Keratinocyte (primary cell): ENCODE results near the gene ASH1L. TPM values are rescaled to one million over a fixed set of nuclear protein-coding genes. Genes with fewer than 3 reads are reported as not detected.

Source experiments
- DNase-seq: peaks from one replicate; pipeline ENCODE4 v3.0.0-alpha.2; 2011; ENCODE audit warnings: low read depth, missing footprints, low spot score
- FAIRE-seq: peaks from 2 replicates; lab custom pipeline; 2011; peaks lifted over from hg19 to GRCh38; lab: Jason Lieb, UNC
- H2AFZ ChIP-seq: 2 replicates; pipeline ENCODE4 v1.6.0; 2012; ENCODE audit warnings: low read length, control low read depth, inconsistent platforms; ENCODE audit not compliant: control insufficient read depth
- H3K27ac ChIP-seq: 2 replicates; pipeline ENCODE4 v1.5.1; 2011; ENCODE audit warnings: low read length; ENCODE audit not compliant: control insufficient read depth, insufficient read depth
- H3K27me3 ChIP-seq: 3 replicates; pipeline ENCODE4 v1.6.0; 2011; ENCODE audit warnings: low read length; ENCODE audit not compliant: control insufficient read depth, insufficient read depth; ENCODE audit errors: extremely low read depth
- H3K36me3 ChIP-seq, 2 experiments: 2 replicates in 1 of 2; 3 replicates in 1 of 2; pipeline ENCODE4 v1.5.1; 2011; ENCODE audit warnings: low read length in 2 of 2, mild to moderate bottlenecking in 1 of 2; ENCODE audit not compliant: control insufficient read depth in 2 of 2, insufficient read depth in 2 of 2; ENCODE audit errors: extremely low read depth in 1 of 2
- H3K4me1 ChIP-seq: 3 replicates; pipeline ENCODE4 v1.5.1; 2011; ENCODE audit warnings: low read length; ENCODE audit not compliant: control insufficient read depth, insufficient read depth; ENCODE audit errors: extremely low read depth
- H3K4me2 ChIP-seq: 3 replicates; pipeline ENCODE4 v1.6.0; 2011; ENCODE audit warnings: low read depth, low read length; ENCODE audit not compliant: control insufficient read depth, insufficient read depth; ENCODE audit errors: extremely low read depth
- H3K4me3 ChIP-seq, 3 experiments: fragments of 200-600 bp in 1 of 3; sonication (generic) in 1 of 3; 2 replicates in 2 of 3; 3 replicates in 1 of 3; pipeline ENCODE4 v1.5.1; 2011 to 2016; ENCODE audit warnings: low read length in 3 of 3, mild to moderate bottlenecking in 3 of 3, control low read depth in 2 of 3, inconsistent platforms in 1 of 3, low read depth in 1 of 3, mixed read lengths in 1 of 3, mixed run types in 1 of 3, moderate library complexity in 1 of 3; ENCODE audit not compliant: control insufficient read depth in 2 of 3, insufficient read depth in 2 of 3; ENCODE audit errors: extremely low read depth in 1 of 3
- H3K79me2 ChIP-seq: 2 replicates; pipeline ENCODE4 v1.6.0; 2012; ENCODE audit warnings: low read length; ENCODE audit not compliant: control insufficient read depth, insufficient read depth
- H3K9ac ChIP-seq: 3 replicates; pipeline ENCODE4 v1.6.0; 2011; ENCODE audit warnings: low read length; ENCODE audit not compliant: control insufficient read depth, insufficient read depth; ENCODE audit errors: extremely low read depth
- H3K9me1 ChIP-seq: 3 replicates; pipeline ENCODE4 v1.6.0; 2011; ENCODE audit warnings: low read length; ENCODE audit not compliant: control insufficient read depth, insufficient read depth; ENCODE audit errors: extremely low read depth
- H3K9me3 ChIP-seq: 2 replicates; pipeline ENCODE4 v1.5.1; 2012; ENCODE audit warnings: low read depth, low read length; ENCODE audit not compliant: control insufficient read depth
- H4K20me1 ChIP-seq: 3 replicates; pipeline ENCODE4 v1.6.0; 2011; ENCODE audit warnings: low read length; ENCODE audit not compliant: control insufficient read depth, insufficient read depth; ENCODE audit errors: extremely low read depth
- CTCF ChIP-seq, 3 experiments: IDR thresholded peaks in 1 of 3; conservative IDR thresholded peaks in 1 of 3; optimal IDR thresholded peaks in 1 of 3; 2 replicates in 2 of 3; 3 replicates in 1 of 3; pipeline versions ENCODE3 to v1.5.1; 2011; ENCODE audit warnings: low read length in 3 of 3, mild to moderate bottlenecking in 3 of 3, moderate library complexity in 2 of 3, control low read depth in 1 of 3, inconsistent platforms in 1 of 3; ENCODE audit not compliant: insufficient read depth in 2 of 3; ENCODE audit errors: extremely low read depth in 1 of 3
- EZH2 ChIP-seq: IDR thresholded peaks from one replicate; pipeline ENCODE4 v1.6.1; 2012; ENCODE audit warnings: inconsistent platforms, mild to moderate bottlenecking, low read length, moderate library complexity
- dilution Hi-C: fragments of 300-500 bp; cut with MboI; formaldehyde crosslinking; loops from one replicate; pipeline ENCODE4 v1.7.0; 2020; ENCODE audit warnings: low sequenced_read_pairs; ENCODE audit not compliant: extremely low pct_ligation_motif_present
- polyA plus RNA-seq, 5 experiments: library from polyadenylated mRNA; depleted of rRNA in 3 of 5; stranded (reverse) in 3 of 5; stranded (forward) in 1 of 5; unstranded in 1 of 5; fragments of >200 nt; gene quantifications; 1 replicate in 1 of 5; 2 replicates in 3 of 5; 3 replicates in 1 of 5; pipeline versions ENCODE4 v1.2.1 to v1.2.3, GENCODE V29; 2011 to 2012; ENCODE audit warnings: missing spikeins in 2 of 5, low read depth in 1 of 5, low replicate concordance in 1 of 5

ASH1L gene
- polyA plus RNA-seq, 1 donor (not counting 4 experiments of a cell fraction or from before 2014, with no cell fraction given) = 13.8 TPM

- no peak for FAIRE-seq
- H3K9me1 ChIP-seq = no peaks in the 10 kb centered on the region
- H4K20me1 ChIP-seq = peaks cover 5% of the 10 kb centered on the region
- no peaks in the 10 kb centered on the region for H3K27me3 ChIP-seq
- TF ChIP-seq EZH2 = no peak
- TF ChIP-seq CTCF (optimal IDR thresholded peaks at IDR 0.05 in 1 of 3, IDR thresholded peaks at IDR 0.05 in 1 of 3, conservative IDR thresholded peaks at IDR 0.05 in 1 of 3; ENCODE audit: extremely low read depth in 1 of 3, insufficient read depth in 2 of 3, low read length in 3 of 3) = no peak
- no peak for DNase-seq
- dilution Hi-C loops = no loop called here
- no peak overlapping the region for H2AFZ ChIP-seq
- H3K4me3 ChIP-seq = no peak overlapping the region
- H3K27ac ChIP-seq = no peak overlapping the region
- no peaks in the 10 kb centered on the region for H3K9me3 ChIP-seq
- H3K36me3 ChIP-seq = no peaks in the 10 kb centered on the region
- no peak overlapping the region for H3K9ac ChIP-seq
- no peaks in the 10 kb centered on the region for H3K4me1 ChIP-seq
- H3K79me2 ChIP-seq = peaks cover 85% of the 10 kb centered on the region
- no peak overlapping the region for H3K4me2 ChIP-seq
Observed at GRCh38 chr1:155537193-155537592, 25.4 kb downstream of the ASH1L start.

- Histone ChIP-seq H3K36me3 (no peaks in the 10 kb centered on the region), H3K79me2 (peaks cover 66% of the 10 kb centered on the region), H3K9ac (no peak overlapping the region), H3K27me3 (no peaks in the 10 kb centered on the region), H4K20me1 (no peaks in the 10 kb centered on the region), H3K9me1 (no peaks in the 10 kb centered on the region), H2AFZ (no peak overlapping the region), H3K4me2 (no peak overlapping the region), H3K27ac (no peak overlapping the region), H3K9me3 (no peaks in the 10 kb centered on the region), H3K4me3 (no peak overlapping the region), H3K4me1 (no peaks in the 10 kb centered on the region)
- no peak for FAIRE-seq
- no peak for DNase-seq
- no peak for TF ChIP-seq EZH2
- TF ChIP-seq CTCF (optimal IDR thresholded peaks at IDR 0.05 in 1 of 3, IDR thresholded peaks at IDR 0.05 in 1 of 3, conservative IDR thresholded peaks at IDR 0.05 in 1 of 3; ENCODE audit: extremely low read depth in 1 of 3, insufficient read depth in 2 of 3, low read length in 3 of 3) = no peak
- dilution Hi-C loops = no loop called here
Observed at GRCh38 chr1:155531624-155532023, 31.0 kb downstream of the ASH1L start.
